H54 (cell line): ENCODE data around the gene TIGD3.

Experiments
- DNase-seq: peaks from one replicate; pipeline ENCODE4 v3.0.0; 2011; ENCODE audit warnings: low spot score, mixed read lengths; ENCODE audit not compliant: insufficient read length
- FAIRE-seq: peaks from 3 replicates; lab custom pipeline; 2011; peaks lifted over from hg19 to GRCh38; lab: Jason Lieb, UNC
- POLR2A ChIP-seq: IDR thresholded peaks from 2 replicates; pipeline ENCODE4 v1.6.1; 2011; ENCODE audit warnings: low read depth, mild to moderate bottlenecking, low read length

TIGD3 gene

GRCh38 chr11:65382804-65383368, 28.3 kb downstream of the TIGD3 start:
- peak; percentile 37 for DNase-seq
- no peak; the same call in 1 of the 2 replicates for TF ChIP-seq POLR2A
- no peak for FAIRE-seq

- no peak for FAIRE-seq
- TF ChIP-seq POLR2A, result no peak
- no peak for DNase-seq
These were observed 29.2 kb downstream of the TIGD3 start for GRCh38 chr11:65383778-65384177.

DNA sequence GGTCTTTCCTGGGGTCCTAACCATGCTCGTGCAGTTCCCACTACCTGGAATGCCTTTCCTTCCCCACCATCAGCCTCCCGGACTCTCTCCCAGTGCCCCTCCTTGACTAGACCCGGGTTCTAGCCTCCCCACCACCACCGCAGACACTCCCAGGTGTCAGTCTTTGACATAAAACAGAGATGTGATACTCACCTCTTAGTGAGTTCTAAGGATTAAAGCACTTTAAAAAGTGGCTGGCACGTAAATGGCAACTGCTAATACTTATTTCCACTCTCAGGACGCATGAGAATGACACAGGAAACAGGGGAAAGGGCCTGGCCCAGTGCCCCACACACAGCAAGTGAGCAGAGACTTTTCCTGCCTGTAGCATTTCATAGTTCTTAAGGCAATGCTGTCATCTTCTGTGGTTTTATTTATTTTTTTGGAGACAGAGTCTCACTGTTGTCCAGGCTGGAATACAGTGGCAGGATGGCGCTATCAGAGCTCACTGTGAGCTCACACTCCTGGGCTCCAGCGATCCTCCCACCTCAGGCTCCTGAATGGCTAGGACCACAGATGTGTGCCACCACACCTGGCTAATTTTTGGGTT, 29.8 kb downstream of the TIGD3 start:
- FAIRE-seq, result no peak
- no peak for DNase-seq
- TF ChIP-seq POLR2A, result no peak

GRCh38 chr11:65386307-65387140, 32.0 kb downstream of the TIGD3 start, which contains the start of gene FRMD8:
Gene FRMD8 (plus strand): TSS chr11:65386637. CDS start chr11:65387037, 400 bp downstream.
- DNase-seq (peak; percentile 63), FAIRE-seq (no peak)
- peak; percentile 91 for TF ChIP-seq POLR2A

DNA sequence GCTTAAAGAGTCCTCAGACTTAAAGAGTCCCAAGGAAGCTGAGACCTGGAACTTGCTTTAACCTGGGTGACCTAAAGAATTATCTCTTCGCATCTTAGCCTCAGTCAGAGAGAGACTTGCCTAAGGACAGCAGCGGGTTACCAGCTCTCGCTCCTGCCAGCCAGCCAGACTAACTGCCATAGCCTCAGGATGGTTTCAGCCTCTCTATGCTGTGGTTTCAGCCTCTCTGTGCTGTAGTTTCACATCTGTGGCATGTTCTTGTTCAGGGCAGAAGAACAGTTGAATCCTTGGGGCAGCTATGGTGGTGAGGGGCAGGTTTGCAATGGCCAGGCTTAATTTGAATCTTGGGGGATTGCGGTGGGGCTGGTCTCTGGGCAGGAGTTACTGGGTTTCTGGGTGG, 34.2 kb downstream of the TIGD3 start:
- no peak for DNase-seq
- FAIRE-seq, result no peak
- TF ChIP-seq POLR2A, result no peak

DNA sequence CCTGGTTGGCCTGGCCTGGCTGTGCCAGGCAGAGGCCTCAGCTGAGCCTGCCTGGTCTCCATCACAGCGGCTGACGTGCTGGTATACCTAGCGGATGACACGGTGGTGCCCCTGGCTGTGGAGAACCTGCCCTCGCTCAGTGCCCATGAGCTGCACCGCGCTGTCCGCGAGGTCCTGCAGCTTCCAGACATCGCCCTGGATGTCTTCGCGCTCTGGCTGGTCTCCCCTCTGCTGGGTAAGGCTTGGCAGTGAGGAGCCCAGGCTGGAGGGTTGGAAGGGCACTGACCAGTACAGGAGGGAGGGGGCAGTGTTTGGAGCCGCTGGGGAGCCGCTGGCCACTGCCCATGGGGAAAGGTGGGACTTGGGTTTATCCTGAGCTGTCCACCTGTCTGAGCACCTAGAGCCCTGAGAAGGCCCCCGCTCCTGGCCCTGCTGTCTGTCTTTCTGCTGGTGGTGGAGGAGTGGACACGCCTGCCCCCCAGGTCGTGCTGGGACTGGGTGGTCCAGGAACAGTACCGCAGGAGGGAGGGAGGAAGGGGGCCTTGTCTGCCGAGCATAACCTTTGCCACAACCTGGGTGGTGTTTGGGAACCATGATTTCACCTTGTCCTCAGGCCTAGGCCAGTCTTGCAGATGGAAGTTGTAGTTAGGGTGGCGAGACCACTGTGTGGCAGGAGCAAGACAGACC, 34.9 kb downstream of the TIGD3 start:
- TF ChIP-seq POLR2A, result no peak
- no peak for FAIRE-seq
- DNase-seq, result no peak

DNA sequence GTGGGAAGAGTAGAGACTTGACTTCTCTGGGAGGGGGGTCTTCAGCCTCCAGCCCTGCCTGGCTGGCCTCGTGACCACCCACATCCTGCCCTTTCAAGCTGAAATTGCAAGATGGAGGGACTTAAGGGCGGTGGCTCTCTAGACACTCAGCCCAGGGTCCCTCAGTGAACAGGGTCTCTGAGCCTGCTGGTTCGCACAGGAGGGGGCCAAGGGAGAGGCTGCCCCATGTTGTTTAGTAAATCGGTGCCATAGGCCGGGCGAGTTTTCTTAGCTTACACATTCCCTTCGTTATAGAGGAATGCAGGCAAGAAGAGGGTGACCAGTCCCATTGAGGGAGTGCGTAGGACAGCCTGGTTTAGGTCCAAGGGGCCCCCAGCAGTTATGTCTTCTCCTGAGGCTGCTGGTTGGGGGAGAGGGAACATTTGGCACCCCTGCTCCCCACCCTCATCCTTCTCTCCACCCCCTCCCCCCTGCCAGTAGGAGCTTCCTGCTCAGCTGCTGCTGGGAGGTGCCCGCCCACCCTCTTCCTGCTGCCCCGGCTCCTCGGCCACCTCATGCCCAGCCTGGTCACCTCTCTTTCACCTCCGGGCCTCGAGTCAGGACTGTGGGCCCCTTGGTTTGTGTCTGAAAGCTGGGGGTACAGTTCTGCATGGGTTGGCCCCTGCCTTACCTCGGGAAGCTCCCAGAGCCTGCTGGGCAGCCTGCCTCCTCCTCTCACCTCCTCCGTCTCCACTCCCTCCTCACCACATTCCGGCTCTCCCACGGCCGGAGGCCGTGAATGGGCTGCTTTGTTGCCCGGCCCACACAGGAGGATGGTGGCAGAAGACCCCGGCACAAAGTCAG, 35.8 kb downstream of the TIGD3 start:
- TF ChIP-seq POLR2A, result no peak
- no peak for DNase-seq
- FAIRE-seq, result no peak

DNA sequence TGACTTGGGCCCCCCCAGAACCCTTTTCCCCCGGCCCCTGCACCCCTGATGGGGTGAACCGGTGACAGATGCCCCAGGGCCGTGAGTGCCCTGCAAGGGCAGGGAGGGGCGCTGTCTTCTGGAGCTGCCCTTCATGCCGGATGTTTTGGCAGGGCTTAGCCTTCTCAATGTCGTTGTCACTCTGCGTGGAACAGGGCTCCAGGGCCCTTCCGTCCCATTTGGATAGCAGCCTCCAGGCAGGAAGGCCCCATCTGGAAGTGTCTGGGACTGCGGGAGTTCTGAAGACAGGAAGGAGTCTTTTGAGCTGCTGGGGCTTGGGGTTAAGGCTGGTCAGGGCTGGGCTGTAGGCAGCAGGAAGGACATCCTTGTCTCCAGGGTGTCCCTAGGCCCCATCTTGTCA, 36.4 kb downstream of the TIGD3 start:
- no peak for TF ChIP-seq POLR2A
- DNase-seq (no peak), FAIRE-seq (no peak)

- no peak for TF ChIP-seq POLR2A
- FAIRE-seq, result no peak
- DNase-seq, result no peak
These were observed 37.8 kb downstream of the TIGD3 start for GRCh38 chr11:65392186-65392829.

GRCh38 chr11:65392899-65393298, 38.3 kb downstream of the TIGD3 start:
- no peak for TF ChIP-seq POLR2A
- FAIRE-seq (no peak), DNase-seq (no peak)

- DNase-seq (no peak), FAIRE-seq (no peak)
- TF ChIP-seq POLR2A, result no peak
These were observed 39.0 kb downstream of the TIGD3 start for GRCh38 chr11:65393513-65394079.

- FAIRE-seq (no peak), DNase-seq (no peak)
- TF ChIP-seq POLR2A, result no peak
These were observed 39.6 kb downstream of the TIGD3 start for GRCh38 chr11:65394125-65394536.
